Panc1 (cell line): ENCODE data around the gene CCDC38. TPM values are rescaled to one million over a fixed set of nuclear protein-coding genes. Genes with fewer than 3 reads are reported as not detected.

Experiments
- ATAC-seq: fragments of 200-7000 bp; cut with Tn5 transposase; 2 replicates; pipeline ENCODE4 v1.9.1; 2020; ENCODE audit warnings: mild to moderate bottlenecking, moderate library complexity
- BruUV-seq: library from RNA; stranded (reverse); fragments of 400-500 nt; replicated peaks from 2 replicates; lab custom pipeline; 2021; lab: Mats Ljungman, UMichigan
- CTCF ChIA-PET: fragments of 300-600 bp; sonication (Branson Sonifier 250); formaldehyde crosslinking; loops from one replicate; lab custom pipeline; 2022; ENCODE audit warnings: antibody characterized with exemption; lab: Charles Lee
- POLR2A ChIA-PET: fragments of 300-600 bp; sonication (Branson Sonifier 250); formaldehyde crosslinking; loops from one replicate; lab custom pipeline; 2022; ENCODE audit warnings: antibody characterized with exemption; lab: Charles Lee
- DNase-seq: peaks from one replicate; pipeline ENCODE4 v3.0.0-alpha.2; 2010; ENCODE audit warnings: low read depth, low spot score
- H3K27ac ChIP-seq: 2 replicates; pipeline ENCODE4 v1.5.1; 2011; ENCODE audit warnings: mild to moderate bottlenecking, low read length, inconsistent platforms
- H3K27me3 ChIP-seq: fragments of 200-500 bp; sonication (Bioruptor generic); 2 replicates; pipeline ENCODE4 v1.6.0; 2014; ENCODE audit warnings: low read length, inconsistent platforms; ENCODE audit not compliant: control insufficient read depth, insufficient read depth
- H3K36me3 ChIP-seq: fragments of 200-500 bp; sonication (Bioruptor generic); 2 replicates; pipeline ENCODE4 v1.5.1; 2014; ENCODE audit warnings: inconsistent platforms, mild to moderate bottlenecking, low read length, moderate library complexity; ENCODE audit not compliant: control insufficient read depth, insufficient read depth
- H3K4me1 ChIP-seq: 2 replicates; pipeline ENCODE4 v1.5.1; 2011; ENCODE audit warnings: inconsistent platforms, mild to moderate bottlenecking, low read length, moderate library complexity; ENCODE audit not compliant: control insufficient read depth, insufficient read depth
- H3K4me3 ChIP-seq, 2 experiments: 2 replicates each; pipeline ENCODE4 v1.5.1; 2011 to 2012; ENCODE audit warnings: low read depth in 2 of 2, low read length in 2 of 2, mild to moderate bottlenecking in 2 of 2, inconsistent platforms in 1 of 2, moderate library complexity in 1 of 2
- H3K9me3 ChIP-seq: fragments of 200-500 bp; sonication (Bioruptor generic); 2 replicates; pipeline ENCODE4 v1.5.1; 2014; ENCODE audit warnings: low read depth, mild to moderate bottlenecking, inconsistent platforms, low read length, moderate library complexity; ENCODE audit not compliant: control insufficient read depth, insufficient read depth
- CTCF ChIP-seq: fragments of 450-650 bp; IDR thresholded peaks from 2 replicates; pipeline ENCODE4 v1.5.1; 2017; ENCODE audit warnings: mild to moderate bottlenecking
- POLR2AphosphoS5 ChIP-seq: IDR thresholded peaks from 2 replicates; pipeline ENCODE4 v1.6.1; 2012; ENCODE audit warnings: mild to moderate bottlenecking, low read depth, low read length, moderate library complexity
- REST ChIP-seq, 2 experiments: IDR thresholded peaks; 2 replicates each; pipeline ENCODE4 v1.6.1; 2011 to 2012; ENCODE audit warnings: low read depth in 2 of 2, control low read depth in 1 of 2, low read length in 1 of 2, mild to moderate bottlenecking in 1 of 2, moderate library complexity in 1 of 2; ENCODE audit not compliant: insufficient read depth in 1 of 2
- SIN3A ChIP-seq: IDR thresholded peaks from 2 replicates; pipeline ENCODE4 v1.6.1; 2012; ENCODE audit warnings: low read depth, mild to moderate bottlenecking, low read length, moderate library complexity, borderline replicate concordance; ENCODE audit not compliant: insufficient read depth
- TCF7L2 ChIP-seq: IDR thresholded peaks from 2 replicates; pipeline ENCODE4 v1.6.1; 2011; ENCODE audit warnings: mild to moderate bottlenecking, low read depth, low read length, inconsistent platforms
- in situ Hi-C: cut with HindIII; loops from 2 replicates; pipeline ENCODE4 v1.10.0; 2016; ENCODE audit warnings: low sequenced_read_pairs, low pct_unique_long_range_greater_than_20kb
- intact Hi-C: fragments of 100-400 bp; cut with micrococcal nuclease; formaldehyde crosslinking; loops from one replicate; pipeline ENCODE4 v1.10.0; 2022; ENCODE audit not compliant: unreplicated experiment
- total RNA-seq: library from RNA; stranded (reverse); gene quantifications from one replicate; pipeline ENCODE4 v1.2.1, GENCODE V29; 2021; ENCODE audit not compliant: unreplicated experiment

The CCDC38 gene
- total RNA-seq, 1 experiment from 2014 or later, result not detected

- H3K27ac ChIP-seq, result no peak overlapping the region
These were observed 47.2 kb upstream of the CCDC38 start for GRCh38 chr12:95989504-95990123.

GRCh38 chr12:95988506-95989275 is 46.3 kb upstream of the CCDC38 start:
- in situ Hi-C loops, result no loop called here
- CTCF ChIA-PET, result no interaction called here
- TF ChIP-seq TCF7L2 (no peak), POLR2AphosphoS5 (no peak), REST (IDR thresholded peaks at IDR 0.05; ENCODE audit: insufficient read depth in 1 of 2, low read depth in 2 of 2, low read length in 1 of 2) (no peak), CTCF (no peak)

More at GRCh38 chr12:95989504-95990123, 47.2 kb upstream of the CCDC38 start:
- ATAC-seq (no peak), DNase-seq (no peak)
- no TSS peak for BruUV-seq
- Histone ChIP-seq H3K27me3 (peaks cover 17% of the 10 kb centered on the region), H3K4me3 (no peak overlapping the region), H3K9me3 (no peaks in the 10 kb centered on the region), H3K4me1 (no peaks in the 10 kb centered on the region), H3K36me3 (no peaks in the 10 kb centered on the region)
- ChIA-PET CTCF (no interaction called here), POLR2A (no interaction called here)
- in situ Hi-C loops, result no loop called here
- intact Hi-C loops, result no loop called here
- TF ChIP-seq REST (IDR thresholded peaks at IDR 0.05; ENCODE audit: insufficient read depth in 1 of 2, low read depth in 2 of 2, low read length in 1 of 2), result no peak
- TF ChIP-seq POLR2AphosphoS5, result no peak
- no peak for TF ChIP-seq TCF7L2
- TF ChIP-seq CTCF, result no peak
- no peak for TF ChIP-seq SIN3A

More at GRCh38 chr12:95988506-95989275, 46.3 kb upstream of the CCDC38 start:
- no peaks in the 10 kb centered on the region for H3K9me3 ChIP-seq
- intact Hi-C loops, result no loop called here
- H3K4me3 ChIP-seq, result no peak overlapping the region
- POLR2A ChIA-PET, result no interaction called here
- no peaks in the 10 kb centered on the region for H3K36me3 ChIP-seq
- H3K4me1 ChIP-seq, result no peaks in the 10 kb centered on the region
- H3K27me3 ChIP-seq, result peaks cover 17% of the 10 kb centered on the region
- no TSS peak for BruUV-seq
- DNase-seq, result no peak
- ATAC-seq, result no peak
- H3K27ac ChIP-seq, result no peak overlapping the region
